IMR-90 (cell line): ENCODE results near the gene XPO4. TPM values are rescaled to one million over a fixed set of nuclear protein-coding genes. Genes with fewer than 3 reads are reported as not detected.

Experiments used
- ATAC-seq: fragments of 200-7000 bp; cut with Tn5 transposase; 2 replicates; pipeline ENCODE4 v1.9.1; 2020; ENCODE audit warnings: low read depth, mild to moderate bottlenecking, moderate library complexity
- BruUV-seq: library from RNA; stranded (reverse); fragments of 400-500 nt; replicated peaks from 2 replicates; lab custom pipeline; 2021; lab: Mats Ljungman, UMichigan
- CTCF ChIA-PET: fragments of 300-600 bp; formaldehyde crosslinking; extraction: SDS; loops from one replicate; lab custom pipeline; 2021; ENCODE audit warnings: antibody characterized with exemption; lab: Yijun Ruan, JAX
- POLR2A ChIA-PET: fragments of 300-600 bp; sonication (Branson Sonifier 250); formaldehyde crosslinking; loops from one replicate; lab custom pipeline; 2022; ENCODE audit warnings: antibody characterized with exemption; ENCODE audit not compliant: unreplicated experiment; lab: Charles Lee
- DNase-seq: peaks from one replicate; pipeline ENCODE4 v3.0.0; 2013
- H2AFZ ChIP-seq: replicated peaks from 2 replicates; pipeline ENCODE3; 2013; ENCODE audit warnings: low read length, mild to moderate bottlenecking; ENCODE audit not compliant: poor library complexity
- H2AK5ac ChIP-seq: 2 replicates; pipeline ENCODE4 v1.6.1; 2013; ENCODE audit warnings: low read depth, low read length, inconsistent platforms
- H2AK9ac ChIP-seq: replicated peaks from 2 replicates; pipeline ENCODE3; 2013; ENCODE audit warnings: mild to moderate bottlenecking, low read depth, low read length, moderate library complexity; ENCODE audit not compliant: poor library complexity
- H2BK120ac ChIP-seq: 2 replicates; pipeline ENCODE4 v1.6.1; 2013; ENCODE audit warnings: low read depth, low read length, inconsistent platforms
- H2BK15ac ChIP-seq: 3 replicates; pipeline ENCODE4 v1.6.1; 2013; ENCODE audit warnings: low read depth, low read length, inconsistent platforms
- H2BK20ac ChIP-seq: 2 replicates; pipeline ENCODE4 v1.6.1; 2013; ENCODE audit warnings: low read depth, mild to moderate bottlenecking, inconsistent platforms, low read length, moderate library complexity
- H2BK5ac ChIP-seq: 2 replicates; pipeline ENCODE4 v1.6.1; 2013; ENCODE audit warnings: mild to moderate bottlenecking, low read depth, low read length, inconsistent platforms; ENCODE audit not compliant: poor library complexity, severe bottlenecking
- H3K14ac ChIP-seq: replicated peaks from 2 replicates; pipeline ENCODE4 v1.6.1; 2013; ENCODE audit warnings: low read depth, low read length, inconsistent platforms
- H3K18ac ChIP-seq: 2 replicates; pipeline ENCODE4 v1.6.1; 2013; ENCODE audit warnings: low read depth, low read length, control low read depth
- H3K23ac ChIP-seq: 2 replicates; pipeline ENCODE4 v1.6.1; 2013; ENCODE audit warnings: low read depth, low read length, inconsistent platforms
- H3K27ac ChIP-seq: 2 replicates; pipeline ENCODE4 v1.5.1; 2013; ENCODE audit warnings: mild to moderate bottlenecking, control low read depth, low read length; ENCODE audit not compliant: insufficient read depth
- H3K27me3 ChIP-seq: 2 replicates; pipeline ENCODE4 v1.6.1; 2013; ENCODE audit warnings: low read length; ENCODE audit not compliant: control insufficient read depth, insufficient read depth
- H3K36me3 ChIP-seq: 2 replicates; pipeline ENCODE4 v1.6.1; 2013; ENCODE audit warnings: low read length, mixed read lengths; ENCODE audit not compliant: control insufficient read depth, insufficient read depth
- H3K4ac ChIP-seq: 2 replicates; pipeline ENCODE4 v1.6.1; 2013; ENCODE audit warnings: low read depth, low read length, inconsistent platforms
- H3K4me1 ChIP-seq: 2 replicates; pipeline ENCODE4 v1.6.1; 2013; ENCODE audit warnings: low read length, mixed read lengths; ENCODE audit not compliant: control insufficient read depth, insufficient read depth
- H3K4me2 ChIP-seq: 2 replicates; pipeline ENCODE4 v1.6.1; 2013; ENCODE audit warnings: low read depth, mild to moderate bottlenecking, control low read depth, low read length, moderate library complexity
- H3K4me3 ChIP-seq: 2 replicates; pipeline ENCODE4 v1.5.1; 2013; ENCODE audit warnings: low read depth, mild to moderate bottlenecking, control low read depth, low read length, moderate library complexity; ENCODE audit not compliant: insufficient read depth
- H3K56ac ChIP-seq: 2 replicates; pipeline ENCODE4 v1.6.1; 2013; ENCODE audit warnings: low read length, inconsistent platforms; ENCODE audit not compliant: insufficient read depth; ENCODE audit errors: extremely low read depth
- H3K79me1 ChIP-seq, 2 experiments: 2 replicates each; pipeline ENCODE4 v1.6.1; 2013; ENCODE audit warnings: low read length in 2 of 2, inconsistent platforms in 1 of 2, low read depth in 1 of 2
- H3K9ac ChIP-seq: 2 replicates; pipeline ENCODE4 v1.6.1; 2013; ENCODE audit warnings: low read depth, low read length, control low read depth
- H3K9me1 ChIP-seq: 2 replicates; pipeline ENCODE4 v1.6.1; 2013; ENCODE audit warnings: low read length, inconsistent platforms; ENCODE audit not compliant: insufficient read depth
- H3K9me3 ChIP-seq: 2 replicates; pipeline ENCODE4 v1.6.1; 2013; ENCODE audit warnings: low read length; ENCODE audit not compliant: control insufficient read depth, insufficient read depth
- H4K20me1 ChIP-seq: 2 replicates; pipeline ENCODE4 v1.6.1; 2013; ENCODE audit warnings: low read length, inconsistent platforms; ENCODE audit not compliant: insufficient read depth
- H4K5ac ChIP-seq: 2 replicates; pipeline ENCODE4 v1.6.1; 2013; ENCODE audit warnings: mild to moderate bottlenecking, low read depth, low read length, control low read depth
- H4K8ac ChIP-seq, 2 experiments: 2 replicates each; pipeline ENCODE4 v1.6.1; 2013; ENCODE audit warnings: low read depth in 2 of 2, low read length in 2 of 2, control low read depth in 1 of 2, inconsistent platforms in 1 of 2
- H4K91ac ChIP-seq: 2 replicates; pipeline ENCODE4 v1.6.1; 2013; ENCODE audit warnings: low read depth, low read length, inconsistent platforms; ENCODE audit not compliant: insufficient read depth
- MAFK ChIP-seq: IDR thresholded peaks from 2 replicates; pipeline ENCODE4 v1.6.1; 2012; ENCODE audit warnings: low read depth, low read length, improper control_type of control experiment
- USF2 ChIP-seq: fragments of 150-350 bp; IDR thresholded peaks from 2 replicates; pipeline ENCODE4 v1.6.1; 2017; ENCODE audit warnings: mild to moderate bottlenecking, antibody characterized with exemption, low read length, low read depth
- WGBS, 2 experiments: methylation state at CpG; one replicate each; pipeline versions ENCODE4 v1.1.5 to v1.1.7; 2013; ENCODE audit warnings: missing lambda C conversion rate in 2 of 2; ENCODE audit not compliant: insufficient read length in 1 of 2; ENCODE audit errors: extremely low coverage in 2 of 2; 5-methylcytosine and 5-hydroxymethylcytosine counted together
- dilution Hi-C: fragments of 300-500 bp; cut with HindIII; formaldehyde crosslinking; loops from one replicate; pipeline ENCODE4 v1.14.3; 2018; ENCODE audit warnings: low sequenced_read_pairs; ENCODE audit not compliant: unreplicated experiment
- in situ Hi-C: fragments of 300-500 bp; cut with MboI; formaldehyde crosslinking; loops from 3 replicates; pipeline ENCODE4 v1.14.3; 2019; ENCODE audit warnings: low sequenced_read_pairs, inconsistent platforms, mixed read lengths
- intact Hi-C: fragments of 100-400 bp; cut with micrococcal nuclease; formaldehyde crosslinking; loops from 2 replicates; pipeline ENCODE4 v1.10.0; 2022
- polyA plus RNA-seq, 3 experiments: library from polyadenylated mRNA; depleted of rRNA; stranded (reverse); fragments of >200 nt; gene quantifications; 2 replicates each; pipeline ENCODE4 v1.2.3, GENCODE V29; 2012; ENCODE audit warnings: low replicate concordance in 1 of 3
- total RNA-seq: library from RNA; depleted of rRNA; stranded (reverse); fragments of >200 nt; gene quantifications from 2 replicates; pipeline ENCODE4 v1.2.3, GENCODE V29; 2012

The XPO4 gene
- total and polyA plus RNA-seq, 2 of the 4 experiments (the other 2 are of a cell fraction), result 5.0 to 21.1 TPM

GRCh38 chr13:20774746-20775145 is 127.8 kb downstream of the XPO4 start:
- Histone ChIP-seq H3K9me3 (no peaks in the 10 kb centered on the region), H3K27ac (no peak overlapping the region), H3K79me1 (peaks cover 12 to 20% of the 10 kb centered on the region in 2 experiments), H4K20me1 (no peaks in the 10 kb centered on the region), H4K8ac (no peak overlapping the region), H3K4ac (no peak overlapping the region), H3K14ac (no peak overlapping the region), H3K27me3 (no peaks in the 10 kb centered on the region), H4K91ac (no peak overlapping the region), H4K5ac (no peak overlapping the region), H2AK5ac (no peak overlapping the region), H2BK120ac (no peak overlapping the region), H3K23ac (no peak overlapping the region), H2AK9ac (no peak overlapping the region), H2BK5ac (no peak overlapping the region), H3K4me2 (no peak overlapping the region), H3K9me1 (no peaks in the 10 kb centered on the region; the same call in 1 of the 2 replicates), H3K56ac (no peak overlapping the region), H3K9ac (no peak overlapping the region), H2AFZ (no peak overlapping the region), H3K18ac (no peak overlapping the region), H2BK20ac (no peak overlapping the region), H3K36me3 (peaks cover 2% of the 10 kb centered on the region; the same call in 1 of the 2 replicates), H2BK15ac (no peak overlapping the region), H3K4me1 (peaks cover 2% of the 10 kb centered on the region; the same call in 1 of the 2 replicates), H3K4me3 (no peak overlapping the region)
- ATAC-seq (no peak), DNase-seq (no peak)
- no CpG with 5 or more reads among the region's 1 CpG for WGBS, 2 experiments
- POLR2A ChIA-PET, result no interaction called here
- CTCF ChIA-PET, result no interaction called here
- TF ChIP-seq USF2, result no peak
- TF ChIP-seq MAFK, result peak; percentile 50; the same call in 1 of the 2 replicates
- dilution Hi-C loops, result no loop called here
- intact Hi-C loops, result no loop called here
- BruUV-seq, result no TSS peak
- in situ Hi-C loops, result no loop called here
